ENCODE measurements around the gene SLC25A22. TPM values are rescaled to one million over a fixed set of nuclear protein-coding genes. Genes with fewer than 3 reads are reported as not detected.

The SLC25A22 gene
- polyA plus RNA-seq, 1 experiment: 25.5 TPM

GRCh38 chr11:794013-794765 is 3.9 kb downstream of the SLC25A22 start:
- POLR2A ChIA-PET: interaction anchor here (0.6 kb wide), 1 partner anchor 35 kb away, joined by 3 read pairs; no protein-coding TSS in a partner anchor
- no peak for DNase-seq (ENCODE audit: low read depth)
- CTCF ChIA-PET: interaction anchor here (1.6 kb wide), 1 partner anchor 11 kb away, joined by 6 read pairs; no protein-coding TSS in a partner anchor

GRCh38 chr11:793556-793955 is 4.5 kb downstream of the SLC25A22 start:
- POLR2A ChIA-PET: no interaction called here
- TF ChIP-seq CTCF (IDR thresholded peaks at IDR 0.05; ENCODE audit: insufficient read depth, low read depth, low read length): no peak
- no peak for DNase-seq (ENCODE audit: low read depth)
- peaks cover 2% of the 10 kb centered on the region for H3K36me3 ChIP-seq (ENCODE audit: control insufficient read depth, insufficient read depth, low read length)
- no peak overlapping the region for H3K4me3 ChIP-seq (ENCODE audit: low read depth, low read length)
- CTCF ChIA-PET: interaction anchor here (1.6 kb wide), 1 partner anchor 10 kb away, joined by 6 read pairs; no protein-coding TSS in a partner anchor
- no peaks in the 10 kb centered on the region for H3K27me3 ChIP-seq (ENCODE audit: control insufficient read depth, insufficient read depth, low read length)

More at GRCh38 chr11:794013-794765, 3.9 kb downstream of the SLC25A22 start:
- H3K27me3 ChIP-seq (ENCODE audit: control insufficient read depth, insufficient read depth, low read length): no peaks in the 10 kb centered on the region
- H3K4me3 ChIP-seq (ENCODE audit: low read depth, low read length): no peak overlapping the region
- peaks cover 4% of the 10 kb centered on the region for H3K36me3 ChIP-seq (ENCODE audit: control insufficient read depth, insufficient read depth, low read length)
- no peak for TF ChIP-seq CTCF (IDR thresholded peaks at IDR 0.05; ENCODE audit: insufficient read depth, low read depth, low read length)

- CTCF ChIA-PET: no interaction called here
- H3K27me3 ChIP-seq (ENCODE audit: control insufficient read depth, insufficient read depth, low read length): no peaks in the 10 kb centered on the region
- DNase-seq (ENCODE audit: low read depth): no peak
- no peak for TF ChIP-seq CTCF (IDR thresholded peaks at IDR 0.05; ENCODE audit: insufficient read depth, low read depth, low read length)
- H3K4me3 ChIP-seq (ENCODE audit: low read depth, low read length): no peak overlapping the region
- POLR2A ChIA-PET: no interaction called here
- peaks cover 2% of the 10 kb centered on the region for H3K36me3 ChIP-seq (ENCODE audit: control insufficient read depth, insufficient read depth, low read length)
Measured at GRCh38 chr11:792873-793272, 5.2 kb downstream of the SLC25A22 start.

- Histone ChIP-seq H3K36me3 (ENCODE audit: control insufficient read depth, insufficient read depth, low read length) (peaks cover 2% of the 10 kb centered on the region), H3K27me3 (ENCODE audit: control insufficient read depth, insufficient read depth, low read length) (no peaks in the 10 kb centered on the region), H3K4me3 (ENCODE audit: low read depth, low read length) (no peak overlapping the region)
- ChIA-PET POLR2A (no interaction called here), CTCF (no interaction called here)
- DNase-seq (ENCODE audit: low read depth): no peak
- no peak for TF ChIP-seq CTCF (IDR thresholded peaks at IDR 0.05; ENCODE audit: insufficient read depth, low read depth, low read length)
Measured at GRCh38 chr11:792535-792821, 5.6 kb downstream of the SLC25A22 start.

GRCh38 chr11:791658-792534 is 6.2 kb downstream of the SLC25A22 start:
- H3K27me3 ChIP-seq (ENCODE audit: control insufficient read depth, insufficient read depth, low read length): no peaks in the 10 kb centered on the region
- peaks cover 2% of the 10 kb centered on the region for H3K36me3 ChIP-seq (ENCODE audit: control insufficient read depth, insufficient read depth, low read length)
- ChIA-PET CTCF (no interaction called here), POLR2A (no interaction called here)
- TF ChIP-seq CTCF (IDR thresholded peaks at IDR 0.05; ENCODE audit: insufficient read depth, low read depth, low read length): no peak
- no peak for DNase-seq (ENCODE audit: low read depth)
- H3K4me3 ChIP-seq (ENCODE audit: low read depth, low read length): no peak overlapping the region

All from BJ (cell line).